ENCODE results near the gene EVC.

EVC gene

DNA sequence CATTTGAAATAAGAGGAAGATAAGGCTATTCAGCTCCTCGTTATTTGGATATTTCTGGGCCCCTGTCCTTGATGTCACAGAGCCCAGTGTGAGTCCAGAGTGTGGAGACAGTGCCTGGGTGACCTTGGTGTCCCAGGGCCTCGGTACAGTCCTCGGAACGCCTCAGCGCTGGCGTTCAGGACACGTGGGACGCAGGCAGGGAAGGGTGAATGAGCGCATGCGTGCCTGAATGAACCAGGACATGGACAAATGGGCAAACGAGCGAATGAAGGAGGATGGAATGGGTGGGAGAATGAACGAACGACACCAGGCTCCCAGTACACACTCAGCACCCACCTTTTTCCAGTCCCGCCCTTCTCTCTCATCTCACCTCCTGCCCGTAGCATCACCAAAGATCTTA lies 44.2 kb downstream of the EVC start:
- no peak for DNase-seq (ENCODE audit: low read depth in 3 of 3, low spot score in 1 of 3)

DNA sequence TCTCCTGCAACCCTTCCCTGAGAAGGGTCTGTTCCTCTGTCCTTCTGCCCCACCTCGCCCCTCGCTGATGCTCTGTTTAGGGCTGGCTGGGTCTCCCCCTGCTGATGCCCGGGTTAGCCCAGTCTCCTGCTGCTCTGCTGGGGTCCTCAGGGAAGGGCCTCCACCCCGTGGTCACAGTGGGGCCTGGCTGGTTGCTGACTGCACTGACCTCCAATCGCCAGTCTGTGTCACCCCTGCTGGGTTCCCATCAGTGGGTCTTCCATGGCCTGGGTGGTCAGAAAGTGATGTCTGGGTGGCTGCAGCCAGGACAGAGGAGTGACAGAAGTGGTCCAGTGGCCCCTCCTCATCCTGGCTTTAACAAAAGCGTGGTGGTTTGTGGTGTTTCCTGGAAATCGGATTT lies 44.7 kb downstream of the EVC start:
- no peak for DNase-seq (ENCODE audit: low read depth in 3 of 3, low spot score in 1 of 3)

DNA sequence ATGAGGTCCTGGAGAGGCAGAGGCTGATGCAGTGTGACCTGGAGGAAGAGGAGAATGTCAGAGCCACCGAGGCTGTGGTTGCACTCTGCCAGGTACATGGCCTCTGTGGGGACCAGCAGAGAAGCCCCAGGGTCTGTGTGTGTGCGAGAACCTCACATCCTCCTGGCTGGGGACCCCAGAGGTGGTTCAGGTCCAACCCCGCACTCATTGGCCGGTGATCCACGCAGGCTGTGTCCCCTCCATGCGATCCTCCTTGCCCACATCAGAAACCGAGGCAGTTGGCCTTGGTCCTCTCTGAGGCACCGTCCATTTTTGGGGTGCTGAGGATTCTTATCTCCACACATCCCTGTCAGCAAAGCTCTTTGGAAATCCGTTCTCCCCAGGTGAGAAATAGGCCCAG lies 45.3 kb downstream of the EVC start:
- no peak for DNase-seq (ENCODE audit: low read depth in 3 of 3, low spot score in 1 of 3)

DNA sequence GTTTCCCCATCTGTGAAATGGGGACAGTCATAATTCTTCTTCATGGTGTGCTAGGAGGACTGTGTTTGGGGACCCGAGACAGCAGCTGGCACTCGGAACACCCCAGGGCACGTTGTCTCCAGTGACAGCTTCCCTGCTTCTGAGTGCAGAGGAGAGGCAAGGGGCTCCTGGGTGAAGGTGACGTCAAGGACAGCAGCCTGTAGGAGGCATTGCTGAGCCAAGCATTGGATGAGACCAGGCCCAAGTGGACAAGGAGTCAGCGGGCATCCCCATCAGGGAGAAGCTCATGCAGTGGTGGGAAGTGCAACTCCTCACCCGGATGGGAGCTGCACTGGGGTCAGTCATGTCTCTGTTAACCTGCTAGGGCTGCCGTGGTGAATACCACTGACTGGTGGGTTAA lies 46.1 kb downstream of the EVC start:
- DNase-seq (ENCODE audit: low read depth in 3 of 3, low spot score in 1 of 3) = no peak

DNA sequence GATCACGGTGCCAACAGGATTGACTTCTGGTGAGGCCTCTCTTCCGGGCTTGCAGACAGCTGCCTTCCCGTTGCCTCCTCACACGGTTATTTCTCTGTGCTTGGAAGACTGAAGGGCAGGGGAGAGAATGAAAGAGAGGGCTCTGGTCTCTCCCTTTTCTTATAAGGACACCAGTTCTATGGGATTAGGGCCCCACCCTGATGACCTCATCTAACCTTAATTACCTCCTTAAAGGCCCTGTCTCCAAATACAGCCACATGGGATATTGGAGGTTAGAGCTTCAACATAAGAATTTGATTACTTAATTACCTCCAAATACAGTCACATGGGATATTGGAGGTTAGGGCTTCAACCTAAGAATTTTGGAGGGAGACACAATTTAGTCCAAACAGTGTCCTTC lies 46.5 kb downstream of the EVC start:
- no peak for DNase-seq (ENCODE audit: low read depth in 3 of 3, low spot score in 1 of 3)

DNA sequence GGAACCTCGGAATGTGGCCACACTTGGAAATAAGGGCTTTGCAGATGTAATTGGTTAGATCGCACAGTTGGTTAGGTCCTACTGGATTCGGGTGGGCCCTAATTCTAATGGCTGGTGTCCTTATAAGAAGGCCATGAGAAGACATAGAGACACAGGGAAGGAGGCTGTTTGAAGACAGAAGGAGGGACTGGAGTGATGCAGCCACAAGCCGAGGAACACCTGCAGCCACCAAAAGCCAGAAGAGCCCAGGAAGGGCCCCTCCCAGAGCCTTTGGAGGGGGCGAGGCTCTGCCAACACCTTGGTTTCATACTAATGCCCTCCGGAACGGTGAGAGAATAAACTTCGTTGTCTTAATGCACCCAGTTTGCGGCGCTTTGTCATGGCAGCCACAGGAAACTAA lies 47.0 kb downstream of the EVC start:
- no peak for DNase-seq (ENCODE audit: low read depth in 3 of 3, low spot score in 1 of 3)

DNA sequence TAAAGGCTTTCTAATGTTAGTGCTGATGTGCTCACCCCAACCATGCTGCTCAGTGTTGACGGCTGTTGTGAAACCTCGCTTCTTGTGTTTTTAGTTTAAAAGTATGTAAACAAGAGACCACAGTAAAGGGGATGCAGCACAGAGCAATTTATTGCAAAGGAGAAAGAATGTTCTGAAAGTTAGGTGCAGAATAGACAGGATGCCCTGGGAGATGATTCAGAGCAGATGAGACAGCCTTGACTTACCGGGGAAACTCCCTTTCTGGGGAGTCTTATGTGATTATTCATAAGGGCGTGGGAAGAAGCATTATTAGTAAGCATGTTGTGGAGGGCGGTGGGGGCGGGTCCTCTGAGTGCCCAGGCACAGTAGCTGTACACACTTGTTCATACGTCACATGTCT lies 47.7 kb downstream of the EVC start:
- DNase-seq (ENCODE audit: low read depth in 3 of 3, low spot score in 1 of 3) = peak in 1 of 3 donors; percentile 14

DNA sequence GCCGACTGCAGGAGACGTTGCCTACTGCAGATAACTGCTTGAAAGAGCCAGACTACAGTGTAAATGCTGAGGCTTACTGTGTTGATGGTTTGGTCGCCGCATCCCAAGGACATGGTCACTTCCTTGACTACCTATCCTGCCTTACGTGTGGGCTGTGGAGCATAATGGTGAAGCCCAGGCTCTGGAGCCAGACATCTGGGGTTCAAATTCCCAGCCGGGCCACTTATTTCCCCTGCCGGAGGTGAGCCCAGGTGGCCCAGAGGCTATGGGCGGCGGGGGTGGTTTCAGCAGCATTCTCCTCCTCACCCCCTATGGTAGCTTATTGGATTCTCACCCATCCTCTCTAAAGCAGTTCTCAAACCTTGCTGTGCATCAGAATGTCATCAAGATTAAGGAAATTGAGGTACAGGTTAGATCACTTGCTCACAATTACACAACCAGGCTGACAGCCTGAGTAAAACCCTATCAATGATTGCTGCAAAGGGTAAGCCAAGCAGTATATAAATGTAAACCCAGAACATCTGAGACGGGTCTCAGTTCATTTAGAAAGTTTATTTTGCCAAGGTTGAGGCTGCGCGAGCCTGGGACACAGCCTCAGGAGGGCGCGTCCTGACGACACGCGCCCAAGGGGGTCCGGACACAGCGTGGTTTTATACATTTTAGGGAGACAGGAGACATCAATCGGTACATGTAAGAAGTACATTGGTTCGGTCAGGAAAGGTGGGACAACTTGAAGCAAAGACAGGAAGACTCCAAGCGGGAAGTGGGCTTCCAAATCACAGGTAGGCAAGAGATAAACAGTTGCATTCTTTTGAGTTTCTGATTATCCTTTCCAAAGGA lies 48.5 kb downstream of the EVC start:
- DNase-seq (ENCODE audit: low read depth in 3 of 3, low spot score in 1 of 3) = no peak

DNA sequence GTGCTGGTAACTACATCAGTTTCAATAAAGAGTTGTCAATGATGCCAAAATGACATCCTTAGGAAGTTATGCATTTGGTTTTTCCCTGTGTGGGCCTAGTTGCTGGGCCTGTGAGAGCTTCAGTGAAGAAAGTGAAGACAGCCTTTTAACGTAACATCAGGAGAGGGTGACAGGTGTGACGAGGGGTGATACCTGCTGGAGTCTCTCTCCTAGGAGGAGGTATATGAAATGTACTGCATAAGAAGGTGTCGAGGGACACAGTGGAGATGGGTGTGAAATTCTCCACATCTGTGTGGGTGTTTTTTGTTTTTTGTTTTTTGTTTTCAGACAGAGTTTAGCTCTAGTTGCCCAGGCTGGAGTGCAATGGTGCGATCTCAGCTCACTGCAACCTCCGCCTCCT lies 49.2 kb downstream of the EVC start:
- DNase-seq (ENCODE audit: low read depth in 3 of 3, low spot score in 1 of 3) = no peak

DNA sequence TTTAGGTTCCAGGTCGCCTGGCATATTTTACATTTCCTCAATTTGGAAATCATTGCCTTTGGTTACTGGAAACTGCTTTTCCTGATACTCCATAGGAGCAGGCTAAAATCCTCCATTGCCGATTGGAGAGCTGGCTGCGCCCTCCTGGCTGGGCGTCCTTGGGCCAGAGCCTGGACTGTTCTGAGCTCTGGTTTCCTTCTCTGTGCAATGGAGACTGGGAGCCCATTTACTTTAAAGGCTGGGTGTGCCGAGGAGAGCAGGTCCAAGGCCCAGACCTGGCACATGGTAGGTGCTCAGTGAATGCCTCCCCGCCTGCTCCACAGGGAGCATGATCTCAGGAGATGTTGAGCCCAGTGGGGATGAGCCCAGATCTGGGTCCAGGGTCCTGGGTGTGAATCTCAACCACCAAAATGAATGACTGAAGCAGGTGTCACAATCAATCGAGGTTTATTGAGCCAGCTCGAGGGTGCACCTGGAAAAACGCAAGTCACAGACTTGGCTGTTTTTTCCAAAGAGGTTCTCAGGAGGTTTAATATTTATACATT lies 50.0 kb downstream of the EVC start:
- no peak for DNase-seq (ENCODE audit: low read depth in 3 of 3, low spot score in 1 of 3)

DNA sequence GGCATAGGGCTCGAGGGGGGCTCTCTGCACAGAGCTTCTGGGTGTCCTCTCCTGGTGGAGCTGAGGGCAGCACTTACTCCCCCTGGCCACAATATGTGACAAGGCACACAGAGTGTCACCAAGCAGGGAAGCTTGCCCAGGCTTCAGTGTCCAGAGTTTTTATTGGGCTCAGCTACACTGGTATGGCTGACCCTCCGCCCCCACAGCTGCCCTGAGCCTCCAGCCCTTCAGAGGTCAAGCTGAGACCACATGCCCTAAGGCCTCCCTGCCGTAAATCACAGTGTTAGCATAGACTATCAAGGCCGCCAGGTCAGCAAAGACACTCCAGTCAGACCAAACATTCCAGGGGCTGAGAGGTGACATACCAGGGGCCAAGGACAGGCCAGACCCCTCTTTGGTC lies 59.0 kb downstream of the EVC start:
- no peak for DNase-seq (ENCODE audit: low read depth in 3 of 3, low spot score in 1 of 3)

DNA sequence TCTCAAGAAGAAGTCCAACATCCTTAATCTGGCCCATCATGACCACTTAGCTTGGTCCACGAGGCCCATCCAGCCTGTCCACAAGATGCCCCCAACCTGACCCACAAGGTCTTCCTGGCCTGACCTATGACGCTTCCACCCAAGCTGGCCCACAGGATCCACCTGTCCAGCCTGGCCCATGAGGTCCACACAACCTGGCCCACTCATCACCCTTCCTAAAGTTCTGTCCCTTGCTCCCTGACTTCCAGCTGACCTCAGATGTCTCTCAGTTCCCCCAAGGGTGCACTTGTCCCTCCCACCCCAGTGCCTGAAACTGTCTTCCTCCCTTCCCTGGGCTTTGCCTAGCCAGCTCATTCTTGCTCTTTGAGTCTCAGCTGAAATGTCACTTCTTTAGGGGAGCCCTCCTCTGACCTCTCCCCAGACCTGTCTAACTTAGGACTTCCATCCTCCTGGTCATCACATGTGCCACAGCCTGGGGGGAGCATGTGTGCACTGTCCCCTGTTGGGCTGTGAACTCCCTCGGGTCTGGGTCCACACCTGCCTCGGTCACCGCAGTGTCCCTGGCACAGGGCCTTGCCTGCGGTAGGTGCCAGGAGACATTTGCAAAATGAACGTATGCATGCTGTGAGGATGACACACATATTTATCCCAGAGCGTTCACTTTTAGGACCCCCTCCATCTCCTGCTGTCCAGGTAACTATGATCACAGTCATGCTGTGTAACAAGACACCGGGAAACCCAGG lies 61.7 kb downstream of the EVC start:
- no peak for DNase-seq (ENCODE audit: low read depth in 3 of 3, low spot score in 1 of 3)

DNA sequence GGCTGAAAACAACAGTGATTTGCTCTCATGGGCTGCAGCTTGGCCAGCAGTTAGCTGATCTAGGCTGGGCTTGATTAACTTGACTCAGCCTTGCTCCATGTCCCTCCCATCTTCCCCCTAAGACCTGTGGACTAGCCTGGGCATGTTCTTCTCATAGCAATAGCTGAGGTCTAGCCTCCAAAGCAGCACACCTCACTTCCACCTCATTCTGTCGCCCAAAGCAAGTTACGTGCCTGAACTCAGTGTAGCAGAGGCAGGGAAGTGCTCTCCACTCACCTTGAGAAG lies 62.2 kb downstream of the EVC start:
- DNase-seq (ENCODE audit: low read depth in 3 of 3, low spot score in 1 of 3) = no peak

DNA sequence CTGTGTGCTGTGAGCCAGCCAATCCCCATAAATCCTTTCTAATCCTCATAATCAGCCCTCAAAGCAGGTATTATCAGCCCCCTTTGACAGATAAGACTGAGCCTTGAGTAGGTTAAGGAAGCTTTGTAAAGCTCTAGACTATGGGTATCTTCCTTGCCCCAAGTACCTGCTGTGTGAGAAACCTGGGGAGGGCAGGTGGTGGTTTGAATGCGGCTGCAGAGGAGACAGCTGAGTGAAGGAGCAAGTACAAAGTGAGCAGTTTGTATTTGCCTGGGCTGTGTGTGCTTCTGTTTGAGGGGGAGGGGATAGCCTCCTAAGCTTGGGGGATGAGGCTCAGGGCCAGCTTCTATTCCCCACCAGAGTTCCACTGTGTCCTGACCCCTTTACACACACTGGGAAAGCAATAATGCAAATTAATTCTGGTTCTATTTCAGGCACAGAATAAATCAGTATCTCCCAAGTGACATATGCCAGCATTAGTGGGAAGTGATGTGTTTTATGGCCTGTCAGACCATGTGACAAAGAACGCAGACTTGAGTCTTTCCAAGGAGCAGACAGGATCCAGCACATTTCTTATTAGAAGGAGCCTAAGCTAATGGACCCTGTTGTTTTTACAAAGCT lies 63.5 kb downstream of the EVC start:
- DNase-seq (ENCODE audit: low read depth in 3 of 3, low spot score in 1 of 3) = no peak

DNA sequence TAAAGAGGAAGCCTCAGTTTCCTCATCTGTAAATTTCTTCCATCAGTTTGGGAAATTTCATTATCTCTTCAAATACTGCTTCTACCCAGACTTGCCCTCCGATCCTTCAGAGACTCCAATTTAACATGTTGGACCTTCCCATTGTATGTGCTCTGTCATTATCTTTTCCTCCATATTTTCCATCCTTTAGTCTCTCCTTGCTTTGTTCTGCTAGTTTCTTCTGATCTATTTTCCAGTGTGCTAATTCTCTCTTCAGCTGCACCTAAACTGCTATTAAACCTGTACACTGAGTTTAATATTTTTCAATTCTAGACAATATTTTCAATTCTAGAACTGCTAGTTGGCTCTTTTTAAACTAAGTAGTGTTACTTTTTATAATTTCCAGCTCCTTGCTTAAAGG lies 65.5 kb downstream of the EVC start:
- no peak for DNase-seq (ENCODE audit: low read depth in 3 of 3, low spot score in 1 of 3)

DNA sequence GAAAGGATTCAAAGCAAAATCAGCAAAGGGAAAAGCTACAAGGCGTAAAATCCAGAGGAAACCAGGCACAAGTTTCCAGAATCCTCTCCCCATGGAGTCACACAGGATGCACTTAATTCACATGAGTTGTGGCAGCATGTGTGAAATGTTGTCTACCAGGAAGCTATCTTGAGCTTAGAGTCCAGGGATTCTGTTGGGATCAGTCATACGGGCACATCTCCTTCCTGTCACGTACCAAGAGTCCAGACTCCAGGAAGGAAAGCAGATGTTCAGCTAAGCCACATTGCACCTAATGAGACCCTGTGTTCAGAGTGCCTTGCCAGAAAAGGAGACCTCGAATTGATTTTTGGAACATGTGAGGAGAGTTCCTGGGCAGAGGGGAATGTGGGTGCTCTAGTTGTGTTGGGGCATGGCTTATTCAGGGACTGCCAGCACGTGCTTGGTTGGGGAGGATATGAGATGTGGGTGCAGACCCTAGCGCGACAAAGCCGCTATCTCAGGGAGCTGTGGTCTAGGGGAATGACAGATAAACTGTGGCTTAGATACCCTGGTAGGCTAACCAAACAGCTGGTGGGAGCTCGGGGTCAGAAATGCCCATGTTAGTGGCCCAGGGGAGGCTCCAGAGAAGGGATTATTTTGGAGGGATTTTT lies 70.0 kb downstream of the EVC start:
- no peak for DNase-seq (ENCODE audit: low read depth in 3 of 3, low spot score in 1 of 3)

DNA sequence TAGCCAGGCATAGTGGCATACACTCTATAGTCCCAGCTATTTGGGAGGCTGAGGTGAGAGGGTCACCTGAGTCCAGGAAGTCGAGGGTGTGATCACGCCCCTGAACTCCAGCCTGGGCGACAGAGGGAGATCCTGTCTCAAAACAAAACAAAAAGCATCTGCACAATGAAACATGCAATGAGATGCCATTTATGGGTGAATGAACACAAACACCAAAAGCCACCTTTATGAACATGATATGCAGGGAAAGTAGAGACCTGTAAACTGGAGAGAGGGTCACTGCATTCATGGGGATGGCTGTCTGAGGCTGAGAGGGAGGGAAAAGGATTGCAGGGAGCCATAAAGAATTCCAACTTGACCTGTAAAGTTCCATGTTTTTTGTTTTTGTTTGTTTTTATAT lies 70.7 kb downstream of the EVC start:
- DNase-seq (ENCODE audit: low read depth in 3 of 3, low spot score in 1 of 3) = no peak

DNA sequence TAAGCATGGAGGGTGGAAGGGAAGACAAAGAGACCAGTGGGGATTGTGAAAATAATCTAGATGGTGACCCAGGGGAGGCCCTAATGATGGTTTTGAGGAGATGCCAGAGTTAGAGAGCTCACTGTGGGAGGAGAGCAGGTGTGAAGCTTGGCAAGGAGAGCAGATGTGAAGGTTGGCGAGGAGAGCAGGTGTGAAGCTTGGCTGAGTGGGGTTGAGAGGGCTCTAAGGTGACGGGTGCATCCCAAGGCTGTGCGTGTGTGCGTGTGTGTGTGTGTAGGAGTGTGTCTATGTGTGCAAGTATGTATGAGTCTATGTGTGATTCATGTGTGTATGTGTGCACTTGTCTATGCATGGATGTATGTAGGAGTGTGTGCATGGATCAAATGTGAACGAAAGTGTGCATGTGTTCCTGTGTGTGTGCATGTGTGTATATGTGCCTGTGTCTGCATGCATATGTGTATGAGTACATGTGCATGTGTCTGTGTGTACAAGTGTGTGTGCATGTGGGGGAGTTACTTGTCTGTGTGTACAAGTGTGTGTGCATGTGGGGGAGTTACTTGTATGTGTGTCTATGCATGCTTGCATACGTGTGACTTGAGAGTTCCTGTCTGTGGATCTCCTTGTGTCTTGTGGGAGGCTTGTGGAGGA lies 72.0 kb downstream of the EVC start:
- no peak for DNase-seq (ENCODE audit: low read depth in 3 of 3, low spot score in 1 of 3)

DNA sequence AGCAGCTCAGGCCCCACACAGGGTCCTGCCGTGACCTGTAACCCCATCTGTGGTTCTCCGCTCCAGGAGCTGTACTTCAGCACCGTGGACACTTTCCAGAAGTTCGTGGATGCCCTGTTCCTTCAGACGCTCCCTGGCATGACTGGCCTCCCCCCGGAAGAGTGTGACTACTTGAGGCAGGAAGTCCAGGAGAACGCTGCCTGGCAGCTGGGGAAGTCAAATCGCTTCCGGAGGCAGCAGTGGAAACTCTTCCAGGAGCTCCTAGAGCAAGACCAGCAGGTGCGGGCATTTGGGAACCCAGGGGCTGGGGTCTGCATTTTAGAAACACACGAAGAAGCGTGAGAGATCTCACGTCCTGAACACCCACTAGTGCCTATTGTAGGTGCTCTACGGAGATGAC lies 72.5 kb downstream of the EVC start:
- DNase-seq (ENCODE audit: low read depth in 3 of 3, low spot score in 1 of 3) = no peak

DNA sequence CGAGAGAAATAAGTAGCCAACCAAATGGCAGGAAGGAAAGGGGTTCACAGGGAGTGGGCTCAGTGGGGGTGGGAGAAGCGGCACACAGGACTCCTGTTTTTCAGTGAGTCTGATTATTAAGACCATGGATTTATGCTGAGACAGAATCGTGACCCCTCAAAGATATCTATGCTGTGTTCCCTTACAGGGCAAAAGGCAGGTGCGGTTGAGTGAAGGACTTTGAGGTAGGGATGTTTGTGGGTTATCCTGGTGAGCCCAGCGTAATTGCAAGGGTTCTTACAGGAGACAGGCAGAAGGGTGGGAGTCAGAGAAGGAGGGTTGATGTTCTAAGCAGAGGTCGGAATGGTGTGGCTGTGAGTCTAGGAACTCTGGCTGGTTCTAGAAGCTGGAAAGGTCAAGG lies 73.0 kb downstream of the EVC start:
- no peak for DNase-seq (ENCODE audit: low read depth in 3 of 3, low spot score in 1 of 3)

DNA sequence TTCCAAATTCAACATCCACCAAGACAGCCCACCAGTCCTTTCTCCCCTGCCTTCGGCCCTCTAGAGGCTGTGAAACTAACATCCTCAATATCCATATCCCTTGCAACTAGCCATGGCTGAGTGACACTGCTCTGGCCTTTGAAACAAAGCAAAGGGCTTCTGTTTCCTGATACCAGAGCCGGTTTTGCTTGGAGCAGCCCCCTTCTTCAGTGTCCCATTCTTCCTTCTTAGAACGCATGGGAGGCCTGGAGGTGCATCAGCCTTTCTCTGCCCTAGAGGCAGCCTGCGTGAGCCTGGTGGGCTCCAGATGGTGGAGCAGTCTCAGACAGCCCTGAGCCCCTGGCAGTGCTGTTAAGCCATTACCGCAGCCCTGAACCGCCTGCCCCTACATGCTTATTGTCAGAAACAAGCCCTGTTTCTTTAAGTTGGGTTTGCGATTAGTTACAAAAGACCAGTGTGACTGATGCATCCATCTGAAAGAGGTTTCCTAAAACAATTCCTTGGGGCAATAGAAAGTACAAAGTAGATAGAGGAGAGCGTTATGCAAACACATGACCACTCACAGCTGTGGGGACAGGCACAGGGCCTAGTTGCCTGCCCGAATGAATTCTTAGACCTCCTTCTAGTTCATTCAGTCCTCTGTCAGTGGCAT lies 74.1 kb downstream of the EVC start:
- DNase-seq (ENCODE audit: low read depth in 3 of 3, low spot score in 1 of 3) = no peak

Measured in stimulated activated CD4-positive, alpha-beta T cell treated with anti-CD3 and anti-CD28 coated beads, TNF-alpha, amount 100 ng/mL, for 1 hour (primary cell).